ENCODE data around the gene COL5A1. TPM values are rescaled to one million over a fixed set of nuclear protein-coding genes. Genes with fewer than 3 reads are reported as not detected.

COL5A1 gene
- total RNA-seq, 1 donor from 2014 or later = 13.9 TPM

GRCh38 chr9:134747951-134748489 is 106.4 kb downstream of the COL5A1 start:
- Histone ChIP-seq H3K9me3 (replicated peaks) (no peaks in the 10 kb centered on the region), H3K27ac (replicated peaks) (no peak overlapping the region), H3K4me3 (no peak overlapping the region), H3K36me3 (peaks cover 13% of the 10 kb centered on the region), H3K27me3 (ENCODE audit: low read depth) (no peaks in the 10 kb centered on the region), H3K4me1 (no peaks in the 10 kb centered on the region)
- DNase-seq = no peak
- intact Hi-C loops (cut with micrococcal nuclease) = no loop called here
- TF ChIP-seq, protein P1, sequence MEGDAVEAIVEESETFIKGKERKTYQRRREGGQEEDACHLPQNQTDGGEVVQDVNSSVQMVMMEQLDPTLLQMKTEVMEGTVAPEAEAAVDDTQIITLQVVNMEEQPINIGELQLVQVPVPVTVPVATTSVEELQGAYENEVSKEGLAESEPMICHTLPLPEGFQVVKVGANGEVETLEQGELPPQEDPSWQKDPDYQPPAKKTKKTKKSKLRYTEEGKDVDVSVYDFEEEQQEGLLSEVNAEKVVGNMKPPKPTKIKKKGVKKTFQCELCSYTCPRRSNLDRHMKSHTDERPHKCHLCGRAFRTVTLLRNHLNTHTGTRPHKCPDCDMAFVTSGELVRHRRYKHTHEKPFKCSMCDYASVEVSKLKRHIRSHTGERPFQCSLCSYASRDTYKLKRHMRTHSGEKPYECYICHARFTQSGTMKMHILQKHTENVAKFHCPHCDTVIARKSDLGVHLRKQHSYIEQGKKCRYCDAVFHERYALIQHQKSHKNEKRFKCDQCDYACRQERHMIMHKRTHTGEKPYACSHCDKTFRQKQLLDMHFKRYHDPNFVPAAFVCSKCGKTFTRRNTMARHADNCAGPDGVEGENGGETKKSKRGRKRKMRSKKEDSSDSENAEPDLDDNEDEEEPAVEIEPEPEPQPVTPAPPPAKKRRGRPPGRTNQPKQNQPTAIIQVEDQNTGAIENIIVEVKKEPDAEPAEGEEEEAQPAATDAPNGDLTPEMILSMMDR (IDR thresholded peaks at IDR 0.05; ENCODE audit: borderline replicate concordance) = no peak

DNA sequence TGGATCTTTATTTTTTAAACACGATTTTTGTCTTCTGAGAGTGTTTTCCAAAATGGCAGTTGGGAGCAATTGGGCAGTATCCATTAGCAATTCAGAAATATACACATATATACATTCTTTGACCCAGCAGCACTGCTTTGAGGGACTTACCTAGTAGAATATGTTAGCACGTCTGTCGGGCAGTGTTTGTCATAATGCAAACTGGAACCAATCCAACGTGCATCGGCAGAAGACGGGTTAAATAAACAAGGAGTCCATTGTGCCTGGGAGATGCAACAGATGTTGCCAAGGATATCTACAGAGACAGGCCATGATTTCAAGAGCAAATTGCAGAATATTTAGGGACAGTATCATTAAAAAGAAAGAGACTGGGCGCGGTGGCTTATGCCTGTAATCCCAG is 107.0 kb downstream of the COL5A1 start:
- Histone ChIP-seq H3K27ac (replicated peaks) (no peak overlapping the region), H3K9me3 (replicated peaks) (no peaks in the 10 kb centered on the region), H3K27me3 (ENCODE audit: low read depth) (no peaks in the 10 kb centered on the region), H3K4me3 (no peak overlapping the region), H3K4me1 (no peaks in the 10 kb centered on the region), H3K36me3 (peaks cover 13% of the 10 kb centered on the region)
- TF ChIP-seq, protein P1 (IDR thresholded peaks at IDR 0.05; ENCODE audit: borderline replicate concordance) = no peak
- DNase-seq = no peak
- intact Hi-C loops (cut with micrococcal nuclease) = no loop called here

DNA sequence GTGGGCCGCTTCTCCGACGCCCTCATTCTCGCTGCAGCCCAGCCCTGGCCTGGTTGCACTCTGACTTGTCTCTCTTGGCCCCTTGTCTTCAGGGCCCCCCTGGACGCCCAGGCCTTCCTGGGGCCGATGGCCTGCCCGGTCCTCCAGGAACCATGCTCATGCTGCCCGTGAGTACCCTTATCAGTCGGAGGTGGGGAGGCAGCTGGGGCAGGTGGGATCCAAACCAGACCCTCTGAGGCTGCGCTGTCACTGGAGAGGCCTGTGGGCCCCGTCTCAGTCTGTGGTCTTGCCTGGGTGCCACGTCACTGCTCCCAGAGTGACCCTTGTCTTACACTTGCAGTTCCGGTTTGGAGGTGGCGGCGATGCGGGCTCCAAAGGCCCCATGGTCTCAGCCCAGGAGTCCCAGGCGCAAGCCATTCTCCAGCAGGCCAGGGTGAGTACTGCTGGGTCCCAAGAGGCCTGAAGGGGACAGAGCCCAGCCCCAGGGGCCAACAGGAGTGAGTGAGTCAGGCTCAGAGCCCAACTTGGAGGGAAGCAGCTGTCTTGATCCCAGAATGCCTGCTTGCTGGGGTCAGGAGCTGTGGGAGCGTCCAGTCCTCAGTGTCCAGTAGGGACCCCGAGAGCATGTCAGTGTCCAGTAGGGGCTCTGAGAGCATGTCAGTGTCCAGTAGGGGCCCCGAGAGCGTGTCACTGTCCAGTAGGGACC is 109.0 kb downstream of the COL5A1 start:
- TF ChIP-seq, protein P1 (IDR thresholded peaks at IDR 0.05; ENCODE audit: borderline replicate concordance) = no peak
- intact Hi-C loops (cut with micrococcal nuclease) = no loop called here
- H3K4me3 ChIP-seq = no peak overlapping the region
- H3K27me3 ChIP-seq (ENCODE audit: low read depth) = no peaks in the 10 kb centered on the region
- H3K36me3 ChIP-seq = peaks cover 19% of the 10 kb centered on the region
- H3K27ac ChIP-seq (replicated peaks) = no peak overlapping the region
- H3K4me1 ChIP-seq = no peaks in the 10 kb centered on the region
- no peaks in the 10 kb centered on the region for H3K9me3 ChIP-seq (replicated peaks)
- DNase-seq = no peak

DNA sequence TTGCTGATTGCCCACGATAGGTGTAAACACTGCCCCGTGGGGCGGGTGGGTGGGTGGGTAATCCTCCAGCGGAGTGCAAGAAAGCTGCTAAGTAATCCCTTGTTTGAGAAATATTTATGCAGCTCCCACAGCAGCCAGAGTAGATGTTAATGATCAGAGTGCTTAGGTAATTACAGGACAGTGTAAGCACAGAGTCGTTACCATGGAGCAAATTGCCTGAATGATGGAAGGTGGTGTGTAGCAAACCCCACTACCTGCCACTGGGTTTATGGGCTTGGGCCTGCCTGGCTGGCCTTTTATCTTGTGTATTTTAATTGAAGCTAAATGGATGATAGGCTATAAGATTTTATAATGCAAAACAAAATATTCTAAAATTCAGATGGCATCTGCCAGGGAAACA is 110.0 kb downstream of the COL5A1 start:
- TF ChIP-seq, protein P1 (IDR thresholded peaks at IDR 0.05; ENCODE audit: borderline replicate concordance) = no peak
- Histone ChIP-seq H3K4me1 (no peaks in the 10 kb centered on the region), H3K9me3 (replicated peaks) (no peaks in the 10 kb centered on the region), H3K36me3 (peaks cover 19% of the 10 kb centered on the region), H3K4me3 (no peak overlapping the region), H3K27ac (replicated peaks) (no peak overlapping the region), H3K27me3 (ENCODE audit: low read depth) (no peaks in the 10 kb centered on the region)
- DNase-seq = no peak
- intact Hi-C loops (cut with micrococcal nuclease) = no loop called here

GRCh38 chr9:134752471-134753168 is 111.0 kb downstream of the COL5A1 start:
- intact Hi-C loops (cut with micrococcal nuclease) = no loop called here
- Histone ChIP-seq H3K27ac (replicated peaks) (no peak overlapping the region), H3K9me3 (replicated peaks) (no peaks in the 10 kb centered on the region), H3K4me1 (no peaks in the 10 kb centered on the region), H3K27me3 (ENCODE audit: low read depth) (no peaks in the 10 kb centered on the region), H3K4me3 (no peak overlapping the region), H3K36me3 (peaks cover 13% of the 10 kb centered on the region)
- DNase-seq = no peak
- TF ChIP-seq, protein P1 (IDR thresholded peaks at IDR 0.05; ENCODE audit: borderline replicate concordance) = no peak
